ENCODE data around the gene SPAG8.

DNA sequence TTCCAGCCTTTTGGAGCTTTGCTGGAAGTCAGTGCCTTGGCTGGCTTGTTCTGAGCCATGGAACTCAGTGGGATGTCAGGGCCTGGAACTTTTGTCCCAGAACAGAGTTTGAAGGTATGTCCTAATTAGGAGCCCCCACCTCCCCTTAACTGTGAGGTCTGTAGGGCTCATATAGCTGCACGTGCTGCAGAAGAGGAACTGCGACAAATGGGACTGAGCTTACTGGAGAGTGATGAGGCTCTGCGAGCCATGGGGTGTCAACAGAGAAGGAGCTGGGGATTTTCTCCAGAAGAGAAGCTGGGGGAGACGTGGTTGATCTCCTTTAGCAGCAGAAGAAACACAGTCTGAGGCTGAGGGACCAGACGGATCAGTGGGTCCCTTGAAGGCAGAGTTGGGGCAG, 27.9 kb upstream of the SPAG8 start:
- no peak for TF ChIP-seq MXI1 (IDR thresholded peaks at IDR 0.05; ENCODE audit: low read depth, low read length)
- TF ChIP-seq MEF2B (IDR thresholded peaks at IDR 0.05; ENCODE audit: partially characterized antibody, poor library complexity, severe bottlenecking) = no peak
- TF ChIP-seq, protein P1, sequence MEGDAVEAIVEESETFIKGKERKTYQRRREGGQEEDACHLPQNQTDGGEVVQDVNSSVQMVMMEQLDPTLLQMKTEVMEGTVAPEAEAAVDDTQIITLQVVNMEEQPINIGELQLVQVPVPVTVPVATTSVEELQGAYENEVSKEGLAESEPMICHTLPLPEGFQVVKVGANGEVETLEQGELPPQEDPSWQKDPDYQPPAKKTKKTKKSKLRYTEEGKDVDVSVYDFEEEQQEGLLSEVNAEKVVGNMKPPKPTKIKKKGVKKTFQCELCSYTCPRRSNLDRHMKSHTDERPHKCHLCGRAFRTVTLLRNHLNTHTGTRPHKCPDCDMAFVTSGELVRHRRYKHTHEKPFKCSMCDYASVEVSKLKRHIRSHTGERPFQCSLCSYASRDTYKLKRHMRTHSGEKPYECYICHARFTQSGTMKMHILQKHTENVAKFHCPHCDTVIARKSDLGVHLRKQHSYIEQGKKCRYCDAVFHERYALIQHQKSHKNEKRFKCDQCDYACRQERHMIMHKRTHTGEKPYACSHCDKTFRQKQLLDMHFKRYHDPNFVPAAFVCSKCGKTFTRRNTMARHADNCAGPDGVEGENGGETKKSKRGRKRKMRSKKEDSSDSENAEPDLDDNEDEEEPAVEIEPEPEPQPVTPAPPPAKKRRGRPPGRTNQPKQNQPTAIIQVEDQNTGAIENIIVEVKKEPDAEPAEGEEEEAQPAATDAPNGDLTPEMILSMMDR (IDR thresholded peaks at IDR 0.05 in 2 of 3, conservative IDR thresholded peaks at IDR 0.05 in 1 of 3; ENCODE audit: control insufficient read depth in 2 of 3, extremely low read depth in 1 of 3, insufficient read depth in 1 of 3, low read depth in 3 of 3, low read length in 3 of 3) = no peak
- TF ChIP-seq, protein P2, sequence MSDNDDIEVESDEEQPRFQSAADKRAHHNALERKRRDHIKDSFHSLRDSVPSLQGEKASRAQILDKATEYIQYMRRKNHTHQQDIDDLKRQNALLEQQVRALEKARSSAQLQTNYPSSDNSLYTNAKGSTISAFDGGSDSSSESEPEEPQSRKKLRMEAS (IDR thresholded peaks at IDR 0.05; ENCODE audit: low read depth, low read length) = no peak
- TF ChIP-seq, protein P3, sequence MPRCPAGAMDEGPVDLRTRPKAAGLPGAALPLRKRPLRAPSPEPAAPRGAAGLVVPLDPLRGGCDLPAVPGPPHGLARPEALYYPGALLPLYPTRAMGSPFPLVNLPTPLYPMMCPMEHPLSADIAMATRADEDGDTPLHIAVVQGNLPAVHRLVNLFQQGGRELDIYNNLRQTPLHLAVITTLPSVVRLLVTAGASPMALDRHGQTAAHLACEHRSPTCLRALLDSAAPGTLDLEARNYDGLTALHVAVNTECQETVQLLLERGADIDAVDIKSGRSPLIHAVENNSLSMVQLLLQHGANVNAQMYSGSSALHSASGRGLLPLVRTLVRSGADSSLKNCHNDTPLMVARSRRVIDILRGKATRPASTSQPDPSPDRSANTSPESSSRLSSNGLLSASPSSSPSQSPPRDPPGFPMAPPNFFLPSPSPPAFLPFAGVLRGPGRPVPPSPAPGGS (IDR thresholded peaks at IDR 0.05; ENCODE audit: borderline replicate concordance, insufficient read depth, low read depth, low read length, poor library complexity, severe bottlenecking) = no peak
- TF ChIP-seq CBX5 (IDR thresholded peaks at IDR 0.05; ENCODE audit: low read depth) = no peak
- TF ChIP-seq EP300 (IDR thresholded peaks at IDR 0.05; ENCODE audit: borderline replicate concordance in 1 of 2, control insufficient read depth in 1 of 2, low read depth in 2 of 2, low read length in 2 of 2) = no peak
- no peak for TF ChIP-seq RBBP5 (conservative IDR thresholded peaks at IDR 0.05)
- TF ChIP-seq, protein P4, sequence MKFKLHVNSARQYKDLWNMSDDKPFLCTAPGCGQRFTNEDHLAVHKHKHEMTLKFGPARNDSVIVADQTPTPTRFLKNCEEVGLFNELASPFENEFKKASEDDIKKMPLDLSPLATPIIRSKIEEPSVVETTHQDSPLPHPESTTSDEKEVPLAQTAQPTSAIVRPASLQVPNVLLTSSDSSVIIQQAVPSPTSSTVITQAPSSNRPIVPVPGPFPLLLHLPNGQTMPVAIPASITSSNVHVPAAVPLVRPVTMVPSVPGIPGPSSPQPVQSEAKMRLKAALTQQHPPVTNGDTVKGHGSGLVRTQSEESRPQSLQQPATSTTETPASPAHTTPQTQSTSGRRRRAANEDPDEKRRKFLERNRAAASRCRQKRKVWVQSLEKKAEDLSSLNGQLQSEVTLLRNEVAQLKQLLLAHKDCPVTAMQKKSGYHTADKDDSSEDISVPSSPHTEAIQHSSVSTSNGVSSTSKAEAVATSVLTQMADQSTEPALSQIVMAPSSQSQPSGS (IDR thresholded peaks at IDR 0.05; ENCODE audit: low read length) = no peak
- TF ChIP-seq, protein P5, sequence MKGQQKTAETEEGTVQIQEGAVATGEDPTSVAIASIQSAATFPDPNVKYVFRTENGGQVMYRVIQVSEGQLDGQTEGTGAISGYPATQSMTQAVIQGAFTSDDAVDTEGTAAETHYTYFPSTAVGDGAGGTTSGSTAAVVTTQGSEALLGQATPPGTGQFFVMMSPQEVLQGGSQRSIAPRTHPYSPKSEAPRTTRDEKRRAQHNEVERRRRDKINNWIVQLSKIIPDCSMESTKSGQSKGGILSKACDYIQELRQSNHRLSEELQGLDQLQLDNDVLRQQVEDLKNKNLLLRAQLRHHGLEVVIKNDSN (IDR thresholded peaks at IDR 0.05; ENCODE audit: borderline replicate concordance, extremely low read length, insufficient read depth, low read depth, low read length) = no peak
- TF ChIP-seq CEBPB (IDR thresholded peaks at IDR 0.05; ENCODE audit: borderline replicate concordance in 1 of 2, low read depth in 2 of 2, low read length in 2 of 2) = no peak

All from GM12878 (cell line).